HG02642 (cell line): Measurements from ENCODE around the gene TNS2.

Source experiments
- ATAC-seq: cut with Tn5 transposase; IDR thresholded peaks from one replicate; pipeline ENCODE4 v1.9.1; 2021; ENCODE audit warnings: mild to moderate bottlenecking; ENCODE audit not compliant: unreplicated experiment, poor library complexity

TNS2 gene

DNA sequence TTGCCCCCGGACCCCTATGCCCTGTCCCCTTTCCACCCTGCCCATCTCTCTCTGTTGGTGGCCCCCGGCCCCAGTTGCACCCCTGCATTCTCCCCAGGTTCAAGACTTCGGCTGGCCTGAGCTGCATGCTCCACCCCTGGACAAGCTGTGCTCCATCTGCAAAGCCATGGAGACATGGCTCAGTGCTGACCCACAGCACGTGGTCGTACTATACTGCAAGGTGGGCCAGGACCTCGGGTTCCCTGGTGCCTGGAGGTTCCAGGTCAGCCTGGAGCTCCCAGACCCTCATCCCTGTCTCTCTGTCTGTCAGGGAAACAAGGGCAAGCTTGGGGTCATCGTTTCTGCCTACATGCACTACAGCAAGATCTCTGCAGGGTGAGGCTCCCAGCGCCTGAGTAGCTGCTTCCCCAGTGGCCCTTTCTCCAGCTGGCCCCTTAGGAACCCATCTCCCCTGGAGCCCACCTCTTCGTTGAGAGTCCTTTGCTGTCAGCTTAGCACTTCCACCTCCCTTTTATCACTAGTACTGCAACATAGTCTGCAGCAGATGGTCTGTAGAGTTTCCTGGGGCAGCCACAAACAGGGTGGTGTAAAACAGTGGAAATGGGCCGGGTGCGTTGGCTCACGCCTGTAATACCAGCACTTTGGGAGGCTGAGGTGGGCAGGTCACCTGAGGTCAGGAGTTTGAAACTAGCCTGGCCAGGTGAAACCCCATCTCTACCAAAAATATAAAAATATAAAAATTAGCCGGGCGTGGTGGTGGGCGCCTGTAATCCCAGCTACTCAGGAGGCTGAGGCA, 5.8 kb downstream of the TNS2 start:
- ATAC-seq = no peak

- no peak for ATAC-seq
Measured at GRCh38 chr12:53056296-53056695, 6.4 kb downstream of the TNS2 start.

DNA sequence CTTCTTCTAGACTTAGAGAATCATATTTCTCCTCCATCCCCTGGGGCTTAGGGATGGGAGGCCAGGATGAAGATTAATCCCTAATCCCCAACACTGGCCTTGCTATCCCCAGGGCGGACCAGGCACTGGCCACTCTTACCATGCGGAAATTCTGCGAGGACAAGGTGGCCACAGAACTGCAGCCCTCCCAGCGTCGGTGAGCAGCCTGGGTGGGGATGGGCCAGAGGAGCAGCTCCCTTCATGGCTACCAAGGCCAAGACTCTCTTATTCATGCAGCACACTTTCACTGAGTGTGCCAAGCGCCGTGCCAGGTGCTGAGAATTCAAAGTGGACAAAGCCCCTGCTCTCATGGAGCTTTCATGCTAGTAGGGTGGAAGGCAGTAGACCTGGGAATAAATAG, 7.0 kb downstream of the TNS2 start:
- ATAC-seq = no peak

DNA sequence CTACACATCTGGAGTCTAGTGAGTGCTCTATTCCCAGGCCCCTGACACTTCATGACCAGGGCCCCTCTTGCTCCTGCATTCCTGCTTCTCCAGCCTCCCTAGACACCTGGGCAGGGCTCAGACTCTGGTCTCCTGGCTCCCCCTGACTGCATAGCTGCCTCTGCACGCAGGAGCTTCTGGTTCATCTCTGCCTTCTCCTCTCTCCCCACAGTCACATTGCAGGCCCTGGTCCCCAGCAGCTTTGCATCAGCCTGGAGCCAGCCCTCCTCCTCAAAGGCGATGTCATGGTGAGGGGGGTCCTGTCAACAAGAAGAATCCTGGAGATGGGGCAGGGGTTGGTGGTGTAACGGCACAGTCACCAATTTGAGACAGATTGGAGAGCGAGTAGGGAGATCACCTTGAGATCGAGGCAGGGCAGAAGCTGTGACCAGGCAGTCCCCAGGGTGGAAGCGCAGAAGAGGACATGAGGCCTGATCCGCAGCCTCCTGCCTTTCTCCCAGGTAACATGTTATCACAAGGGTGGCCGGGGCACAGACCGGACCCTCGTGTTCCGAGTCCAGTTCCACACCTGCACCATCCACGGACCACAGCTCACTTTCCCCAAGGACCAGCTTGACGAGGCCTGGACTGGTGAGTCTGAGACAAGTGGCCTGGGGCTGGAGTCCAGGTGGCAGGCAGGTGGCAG, 8.1 kb downstream of the TNS2 start:
- no peak for ATAC-seq

DNA sequence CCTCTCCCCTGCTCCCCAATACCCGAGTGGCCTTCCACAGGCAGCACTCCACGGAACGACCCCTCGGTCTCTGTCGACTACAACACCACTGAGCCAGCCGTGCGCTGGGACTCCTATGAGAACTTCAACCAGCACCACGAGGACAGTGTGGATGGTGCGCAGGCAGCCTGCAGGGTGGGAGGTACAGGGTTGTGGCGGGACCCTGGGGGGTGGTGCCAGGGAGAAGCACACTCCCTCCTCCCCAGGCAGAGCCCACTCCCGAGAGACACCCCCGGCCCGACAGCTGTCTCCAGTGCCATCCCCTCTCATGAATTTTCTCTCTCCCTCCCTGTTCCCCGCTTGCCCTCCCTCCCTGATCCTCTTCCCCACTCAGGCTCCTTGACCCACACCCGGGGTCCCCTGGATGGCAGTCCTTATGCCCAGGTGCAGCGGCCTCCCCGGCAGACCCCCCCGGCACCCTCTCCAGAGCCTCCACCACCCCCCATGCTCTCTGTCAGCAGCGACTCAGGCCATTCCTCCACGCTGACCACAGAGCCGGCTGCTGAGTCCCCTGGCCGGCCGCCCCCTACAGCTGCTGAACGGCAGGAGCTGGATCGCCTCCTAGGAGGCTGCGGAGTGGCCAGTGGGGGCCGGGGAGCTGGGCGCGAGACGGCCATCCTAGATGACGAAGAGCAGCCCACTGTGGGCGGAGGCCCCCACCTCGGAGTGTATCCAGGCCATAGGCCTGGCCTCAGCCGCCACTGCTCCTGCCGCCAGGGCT, 9.0 kb downstream of the TNS2 start:
- no peak for ATAC-seq

- no peak for ATAC-seq
Measured at GRCh38 chr12:53059434-53060063, 9.7 kb downstream of the TNS2 start.

GRCh38 chr12:53060064-53060720, 10.3 kb downstream of the TNS2 start:
- no peak for ATAC-seq

- ATAC-seq = no peak
Measured at GRCh38 chr12:53060721-53061276, 10.9 kb downstream of the TNS2 start.

GRCh38 chr12:53061404-53062010, 11.6 kb downstream of the TNS2 start:
- no peak for ATAC-seq

GRCh38 chr12:53062011-53062961, 12.4 kb downstream of the TNS2 start:
- ATAC-seq = no peak

- ATAC-seq = no peak
Measured at GRCh38 chr12:53062977-53063707, 13.3 kb downstream of the TNS2 start.

DNA sequence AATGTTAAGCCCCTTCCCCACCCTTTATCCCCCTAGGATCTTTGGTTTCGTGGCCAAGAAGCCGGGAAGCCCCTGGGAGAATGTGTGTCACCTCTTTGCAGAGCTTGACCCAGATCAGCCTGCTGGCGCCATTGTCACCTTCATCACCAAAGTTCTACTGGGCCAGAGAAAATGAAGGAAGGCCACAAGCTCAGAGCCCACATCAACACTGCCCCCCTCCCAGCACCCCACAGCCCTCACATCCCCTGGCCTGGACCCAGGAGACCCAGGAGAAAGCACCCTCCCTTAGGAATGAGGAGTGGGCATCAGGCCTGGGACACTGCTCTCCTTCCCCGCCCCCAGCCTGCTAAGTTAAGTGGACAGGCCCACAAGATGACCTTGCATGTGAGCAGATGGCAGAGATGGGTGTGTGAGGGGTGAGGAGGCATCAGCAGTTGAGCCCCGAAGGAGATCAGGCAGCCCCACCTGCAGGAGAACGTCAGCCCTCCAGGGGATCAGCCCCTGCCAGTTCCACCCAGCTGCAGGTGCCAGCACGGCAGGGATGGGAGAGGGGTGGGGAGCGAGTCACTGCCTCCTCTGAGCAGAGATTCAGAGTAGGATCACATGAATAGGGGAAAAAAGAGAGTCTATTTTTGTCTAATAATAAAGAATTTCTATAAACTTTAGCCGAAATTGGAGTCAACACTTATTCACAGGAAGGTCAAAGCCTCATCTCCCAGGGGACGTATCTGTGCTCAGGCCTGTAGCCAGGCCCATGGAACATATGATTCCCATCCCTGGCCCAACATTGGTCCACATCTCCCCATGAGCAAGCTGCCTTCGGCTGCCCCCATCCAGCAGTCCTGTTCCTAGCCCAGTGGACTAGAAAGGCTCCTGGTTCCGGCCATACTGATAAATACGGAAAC, 14.1 kb downstream of the TNS2 start:
- no peak for ATAC-seq

- no peak for ATAC-seq
Measured at GRCh38 chr12:53064613-53065436, 15.0 kb downstream of the TNS2 start.

- no peak for ATAC-seq
Measured at GRCh38 chr12:53065470-53065869, 15.6 kb downstream of the TNS2 start.

GRCh38 chr12:53065975-53066931, 16.4 kb downstream of the TNS2 start:
- no peak for ATAC-seq
